SK-N-SH (cell line): ENCODE data around the gene CYTH3. TPM values are rescaled to one million over a fixed set of nuclear protein-coding genes. Genes with fewer than 3 reads are reported as not detected.

Experiments
- CTCF ChIA-PET: fragments of 300-600, 350-600 bp; formaldehyde crosslinking; extraction: SDS; loops from one replicate; lab custom pipeline; 2021; lab: Yijun Ruan, JAX
- POLR2A ChIA-PET: fragments of 350-600 bp; sonication (Branson Sonifier 250); formaldehyde crosslinking; extraction: SDS; loops from one replicate; lab custom pipeline; 2020; ENCODE audit warnings: antibody characterized with exemption, inconsistent platforms; lab: Yijun Ruan, JAX
- DNase-seq: peaks from one replicate; pipeline ENCODE4 v3.0.0; 2012
- H2AFZ ChIP-seq: fragments of 200-600 bp; sonication (generic); 2 replicates; pipeline ENCODE4 v1.8.1; 2016; ENCODE audit warnings: antibody characterized with exemption, mild to moderate bottlenecking, low read depth
- H3F3A ChIP-seq: fragments of 200-600 bp; sonication (generic); replicated peaks from 2 replicates; pipeline ENCODE3; 2016; ENCODE audit warnings: antibody characterized with exemption, mild to moderate bottlenecking; ENCODE audit not compliant: insufficient read depth
- H3K27ac ChIP-seq, 2 experiments: fragments of 200-500 bp in 1 of 2; fragments of 200-600 bp in 1 of 2; sonication (Bioruptor generic) in 1 of 2; sonication (generic), shearing (Covaris generic) in 1 of 2; 2 replicates each; pipeline versions ENCODE4 v1.5.1 to v1.6.1; 2014 to 2016; ENCODE audit warnings: low read depth in 2 of 2, inconsistent platforms in 1 of 2, low read length in 1 of 2, mild to moderate bottlenecking in 1 of 2, mixed read lengths in 1 of 2
- H3K27me3 ChIP-seq: fragments of 200-600 bp; sonication (generic), shearing (Covaris generic); 2 replicates; pipeline ENCODE4 v1.6.1; 2016; ENCODE audit warnings: mixed run types; ENCODE audit not compliant: insufficient read depth
- H3K36me3 ChIP-seq, 2 experiments: fragments of 200-500 bp in 1 of 2; fragments of 200-600 bp in 1 of 2; sonication (Bioruptor generic) in 1 of 2; sonication (generic) in 1 of 2; replicated peaks in 1 of 2; 2 replicates each; pipeline versions ENCODE3 to v1.5.1; 2014 to 2016; ENCODE audit warnings: low read length in 1 of 2, mild to moderate bottlenecking in 1 of 2; ENCODE audit not compliant: insufficient read depth in 2 of 2, control insufficient read depth in 1 of 2
- H3K4me1 ChIP-seq, 2 experiments: fragments of 200-500 bp in 1 of 2; fragments of 200-600 bp in 1 of 2; sonication (Bioruptor generic) in 1 of 2; sonication (generic), shearing (Covaris generic) in 1 of 2; 2 replicates each; pipeline versions ENCODE4 v1.5.1 to v1.6.1; 2014 to 2016; ENCODE audit warnings: low read depth in 1 of 2, low read length in 1 of 2, mixed run types in 1 of 2; ENCODE audit not compliant: insufficient read depth in 2 of 2, control insufficient read depth in 1 of 2
- H3K4me2 ChIP-seq: fragments of 200-600 bp; sonication (generic), shearing (Covaris generic); 2 replicates; pipeline ENCODE4 v1.6.1; 2017; ENCODE audit warnings: mixed run types
- H3K4me3 ChIP-seq, 2 experiments: fragments of 200-500 bp in 1 of 2; fragments of 200-600 bp in 1 of 2; sonication (Bioruptor generic) in 1 of 2; sonication (generic), shearing (Covaris generic) in 1 of 2; 2 replicates each; pipeline versions ENCODE4 v1.5.1 to v1.8.1; 2014 to 2016; ENCODE audit warnings: low read depth in 2 of 2, inconsistent platforms in 1 of 2, low read length in 1 of 2, mild to moderate bottlenecking in 1 of 2, mixed read lengths in 1 of 2, moderate library complexity in 1 of 2
- H3K79me2 ChIP-seq: fragments of 200-600 bp; sonication (generic); 2 replicates; pipeline ENCODE4 v1.8.1; 2017; ENCODE audit warnings: mild to moderate bottlenecking; ENCODE audit not compliant: insufficient read depth
- H3K9ac ChIP-seq: fragments of 200-600 bp; sonication (generic); 2 replicates; pipeline ENCODE4 v1.6.1; 2017; ENCODE audit warnings: mixed run types
- H3K9me2 ChIP-seq: fragments of 200-600 bp; sonication (generic); 2 replicates; pipeline ENCODE4 v1.6.1; 2017; ENCODE audit warnings: mixed run types
- H3K9me3 ChIP-seq: fragments of 200-600 bp; sonication (generic); 2 replicates; pipeline ENCODE4 v1.6.1; 2017; ENCODE audit warnings: mixed run types, mild to moderate bottlenecking, moderate library complexity
- H4K20me1 ChIP-seq: fragments of 200-600 bp; sonication (generic); 2 replicates; pipeline ENCODE4 v1.6.1; 2017; ENCODE audit warnings: mild to moderate bottlenecking, mixed run types; ENCODE audit not compliant: insufficient read depth
- ELF1 ChIP-seq: IDR thresholded peaks from 2 replicates; pipeline ENCODE4 v1.4.0; 2012
- EP300 ChIP-seq, 2 experiments: IDR thresholded peaks; 2 replicates each; pipeline versions ENCODE4 v1.4.0 to v1.6.1; 2012; ENCODE audit warnings: borderline replicate concordance in 1 of 2, low read depth in 1 of 2, low read length in 1 of 2
- EZH2phosphoT487 ChIP-seq: fragments of 200-600 bp; sonication (generic); IDR thresholded peaks from 2 replicates; pipeline ENCODE4 v1.6.1; 2017; ENCODE audit warnings: low read depth, mixed run types, mild to moderate bottlenecking, antibody characterized with exemption, moderate library complexity, borderline replicate concordance
- GATA2 ChIP-seq: sonication (generic); formaldehyde crosslinking; IDR thresholded peaks from 2 replicates; pipeline ENCODE4 v1.5.0; 2020; ENCODE audit warnings: mild to moderate bottlenecking, missing genetic modification reagents
- MEF2A ChIP-seq: IDR thresholded peaks from 2 replicates; pipeline ENCODE4 v1.4.0; 2012; ENCODE audit warnings: low read depth, borderline replicate concordance
- MXI1 ChIP-seq: IDR thresholded peaks from 2 replicates; pipeline ENCODE4 v1.6.1; 2012; ENCODE audit warnings: mild to moderate bottlenecking, low read depth, low read length, improper control_type of control experiment
- NRF1 ChIP-seq: IDR thresholded peaks from 2 replicates; pipeline ENCODE4 v1.6.1; 2012; ENCODE audit warnings: low read depth, mild to moderate bottlenecking, low read length
- REST ChIP-seq: IDR thresholded peaks from 2 replicates; pipeline ENCODE4 v1.6.1; 2012; ENCODE audit warnings: mild to moderate bottlenecking, low read depth, low read length, moderate library complexity
- RFX5 ChIP-seq: IDR thresholded peaks from 2 replicates; pipeline ENCODE4 v1.6.1; 2012; ENCODE audit warnings: mild to moderate bottlenecking, improper control_type of control experiment, low read length
- RXRA ChIP-seq: IDR thresholded peaks from 2 replicates; pipeline ENCODE4 v1.4.0; 2012; ENCODE audit warnings: low read depth, mild to moderate bottlenecking, borderline replicate concordance
- USF1 ChIP-seq: IDR thresholded peaks from 2 replicates; pipeline ENCODE4 v1.4.0; 2012; ENCODE audit warnings: low read depth, borderline replicate concordance
- USF2 ChIP-seq: fragments of 150-350 bp; IDR thresholded peaks from 2 replicates; pipeline ENCODE4 v1.6.1; 2017; ENCODE audit warnings: antibody characterized with exemption, low read length, low read depth, borderline replicate concordance
- WGBS: methylation state at CpG from one replicate; pipeline ENCODE4 v1.1.6; 2017; ENCODE audit warnings: low lambda C conversion rate; 5-methylcytosine and 5-hydroxymethylcytosine counted together
- polyA plus RNA-seq, 3 experiments: library from polyadenylated mRNA; depleted of rRNA; stranded (reverse); fragments of >200 nt; gene quantifications; 2 replicates each; pipeline ENCODE4 v1.2.3, GENCODE V29; 2012

Gene CYTH3
- polyA plus RNA-seq, 1 of the 3 experiments (the other 2 are of a cell fraction), result 55.1 TPM

GRCh38 chr7:6277476-6277875 lies 5.1 kb upstream of the CYTH3 start:
- WGBS, result 77% methylated on average over 4 of the region's 4 CpGs
- TF ChIP-seq GATA2 (CRISPR knock-in tag), result no peak
- TF ChIP-seq EP300 (IDR thresholded peaks at IDR 0.05; ENCODE audit: borderline replicate concordance in 1 of 2, low read depth in 1 of 2, low read length in 1 of 2), result no peak
- no peak for TF ChIP-seq RFX5
- TF ChIP-seq NRF1, result no peak
- TF ChIP-seq REST, result no peak
- TF ChIP-seq USF1, result no peak
- TF ChIP-seq EZH2phosphoT487, result no peak
- TF ChIP-seq USF2, result no peak
- TF ChIP-seq RXRA, result no peak
- TF ChIP-seq ELF1, result no peak
- TF ChIP-seq MXI1, result no peak
- no peak for TF ChIP-seq MEF2A
- POLR2A ChIA-PET, result no interaction called here

More at GRCh38 chr7:6277476-6277875, 5.1 kb upstream of the CYTH3 start:
- CTCF ChIA-PET, result interaction anchor here (0.8 to 1.6 kb wide), 4 partner anchors 45 to 117 kb away, joined by 3 to 8 read pairs (median 4); no protein-coding TSS in a partner anchor
- H3K4me1 ChIP-seq, result peaks cover 12% of the 10 kb centered on the region in 2 experiments; a peak in 1 of 4 replicates
- H3K27ac ChIP-seq, result no peak overlapping the region
- no peak overlapping the region for H3K9ac ChIP-seq
- H3K4me3 ChIP-seq, result no peak overlapping the region
- H3K9me3 ChIP-seq, result no peaks in the 10 kb centered on the region
- DNase-seq, result no peak
- no peaks in the 10 kb centered on the region for H3K79me2 ChIP-seq
- no peaks in the 10 kb centered on the region for H4K20me1 ChIP-seq
- no peak overlapping the region for H3K4me2 ChIP-seq
- H2AFZ ChIP-seq, result peak overlapping the region; percentile 26; the same call in 1 of the 2 replicates
- H3K9me2 ChIP-seq, result no peaks in the 10 kb centered on the region
- H3F3A ChIP-seq, result peaks cover 15% of the 10 kb centered on the region
- H3K36me3 ChIP-seq, result no peaks in the 10 kb centered on the region
- no peaks in the 10 kb centered on the region for H3K27me3 ChIP-seq
